CD4-positive, alpha-beta T cell (primary cell): ENCODE results near the gene DGKA. TPM values are rescaled to one million over a fixed set of nuclear protein-coding genes. Genes with fewer than 3 reads are reported as not detected.
"Not testable (repeated sequence)": the region's sequence is repeated elsewhere in the genome, so short reads cannot be mapped to it uniquely, and the experiment has no call there.

Source experiments
- ATAC-seq: fragments of 200-7000 bp; cut with Tn5 transposase; one replicate; pipeline ENCODE4 v1.10.0; 2022; ENCODE audit warnings: mild to moderate bottlenecking; ENCODE audit not compliant: poor library complexity
- CTCF ChIA-PET: fragments of 350-600 bp; sonication (Branson Sonifier 250); formaldehyde crosslinking; loops from one replicate; lab custom pipeline; 2021; ENCODE audit warnings: antibody characterized with exemption, inconsistent platforms; lab: Charles Lee
- POLR2A ChIA-PET: fragments of 350-600 bp; sonication (Branson Sonifier 250); formaldehyde crosslinking; loops from one replicate; lab custom pipeline; 2021; ENCODE audit warnings: antibody characterized with exemption, inconsistent platforms; lab: Charles Lee
- DNase-seq, 14 experiments: peaks; one replicate each; pipeline ENCODE4 v3.0.0-alpha.2; 2013 to 2020; ENCODE audit warnings: mixed read lengths in 2 of 14
- H3K27ac ChIP-seq, 2 donors: one replicate each; pipeline versions ENCODE4 v1.5.1 to v1.7.0; 2013; ENCODE audit warnings: low read length in 2 of 2, low read depth in 1 of 2, mild to moderate bottlenecking in 1 of 2
- H3K27me3 ChIP-seq, 2 experiments: 1 replicate in 1 of 2; 2 replicates in 1 of 2; pipeline versions ENCODE4 v1.6.1 to v1.7.0; 2013; ENCODE audit warnings: low read length in 2 of 2, control low read depth in 1 of 2, mild to moderate bottlenecking in 1 of 2, moderate library complexity in 1 of 2; ENCODE audit not compliant: insufficient read depth in 2 of 2, control insufficient read depth in 1 of 2
- H3K36me3 ChIP-seq: one replicate; pipeline ENCODE4 v1.6.1; 2013; ENCODE audit warnings: low read length, control low read depth; ENCODE audit not compliant: insufficient read depth
- H3K4me1 ChIP-seq: one replicate; pipeline ENCODE4 v1.6.1; 2013; ENCODE audit warnings: low read length, control low read depth; ENCODE audit not compliant: insufficient read depth
- H3K4me3 ChIP-seq: one replicate; pipeline ENCODE4 v1.5.1; 2013; ENCODE audit warnings: mild to moderate bottlenecking, low read length, moderate library complexity
- H3K9me3 ChIP-seq, 2 experiments: 1 replicate in 1 of 2; 2 replicates in 1 of 2; pipeline versions ENCODE4 v1.6.1 to v1.7.0; 2013; ENCODE audit warnings: low read length in 2 of 2, mild to moderate bottlenecking in 2 of 2, control low read depth in 1 of 2, moderate library complexity in 1 of 2; ENCODE audit not compliant: control insufficient read depth in 1 of 2, insufficient read depth in 1 of 2
- H3K27ac Mint-ChIP-seq: one replicate; pipeline ENCODE4 v1.8.0; 2020; ENCODE audit warnings: mixed read lengths
- H3K27me3 Mint-ChIP-seq: one replicate; pipeline ENCODE4 v1.8.0; 2021; ENCODE audit warnings: mixed read lengths
- H3K36me3 Mint-ChIP-seq: one replicate; pipeline ENCODE4 v1.8.0; 2021; ENCODE audit warnings: low read depth, mixed read lengths
- H3K4me1 Mint-ChIP-seq: one replicate; pipeline ENCODE4 v1.8.0; 2021; ENCODE audit warnings: low read depth, mixed read lengths
- H3K4me3 Mint-ChIP-seq: one replicate; pipeline ENCODE4 v1.8.0; 2020; ENCODE audit warnings: mild to moderate bottlenecking, mixed read lengths
- H3K9me3 Mint-ChIP-seq: one replicate; pipeline ENCODE4 v1.8.0; 2020; ENCODE audit warnings: mixed read lengths
- CTCF ChIP-seq: fragments of 200-600 bp; IDR thresholded peaks from one replicate; pipeline ENCODE4 v1.8.0; 2022; ENCODE audit warnings: antibody characterized with exemption, mild to moderate bottlenecking
- intact Hi-C, 2 experiments: fragments of 100-400 bp; cut with DNase I in 1 of 2; cut with micrococcal nuclease in 1 of 2; formaldehyde crosslinking; loops; one replicate each; pipeline versions ENCODE4 v1.15.1 to v1.9.0; 2023 to 2025; cut with DNase I, micrococcal nuclease
- total RNA-seq, 174 experiments: library from RNA in 2 of 174; stranded (reverse) in 2 of 174; gene quantifications; one replicate each; pipeline ENCODE4 v1.2.3 and lab custom pipeline; 2021 to 2026

Gene DGKA
- total RNA-seq, 2 experiments from 2014 or later = 799 to 818 TPM

DNA sequence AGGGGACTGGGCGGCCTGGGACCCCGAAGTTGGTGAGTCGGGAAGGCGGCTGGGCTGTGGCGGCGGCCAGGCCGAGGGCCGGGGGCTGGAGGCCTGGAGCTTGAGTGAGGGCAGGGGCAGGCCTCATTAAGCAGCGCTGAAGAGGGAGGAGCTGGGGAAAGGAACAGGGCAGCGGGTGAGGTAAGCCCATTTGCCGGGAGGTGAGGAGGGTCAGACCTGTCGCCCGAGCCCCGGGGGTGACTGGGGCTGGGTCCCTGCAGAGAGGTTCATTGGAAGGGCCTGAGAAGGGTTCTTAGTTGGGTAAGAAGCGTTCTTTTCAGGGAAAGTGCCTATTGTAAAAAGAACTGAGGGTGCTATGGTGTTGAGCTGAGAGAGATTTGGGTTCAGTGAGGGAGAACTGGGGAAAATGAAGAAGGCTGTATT, 43.4 kb downstream of the DGKA start:
- no peak overlapping the region for H3K4me3 Mint-ChIP-seq
- no peak for TF ChIP-seq CTCF
- ATAC-seq = no peak
- no peaks in the 10 kb centered on the region for H3K27me3 Mint-ChIP-seq
- H3K36me3 Mint-ChIP-seq = peaks cover 19% of the 10 kb centered on the region
- H3K4me1 Mint-ChIP-seq = peaks cover 23% of the 10 kb centered on the region
- no peaks in the 10 kb centered on the region for H3K9me3 ChIP-seq
- H3K9me3 Mint-ChIP-seq = no peaks in the 10 kb centered on the region
- CTCF ChIA-PET = interaction anchor here (0.8 to 2.9 kb wide), 10 partner anchors 22 to 662 kb away, joined by 3 to 18 read pairs (median 4); partner anchors contain the start of genes ORMDL2, PYM1, SARNP and SMARCC2
- H3K4me3 ChIP-seq = peak overlapping the region; percentile 74
- H3K27me3 ChIP-seq = no peaks in the 10 kb centered on the region
- peak in 8 of 14 experiments; percentile 19 to 67 (median 38) for DNase-seq
- H3K27ac Mint-ChIP-seq = no peak overlapping the region
- POLR2A ChIA-PET = interaction anchor here (0.6 to 2.9 kb wide), 63 partner anchors 8 to 1694 kb away, joined by 3 to 80 read pairs (median 5); partner anchors contain the start of genes BLOC1S1, CBX5, CNPY2 and COQ10A
- H3K4me1 ChIP-seq = peaks cover 26% of the 10 kb centered on the region
- intact Hi-C loops = loop anchor here in 1 of 2 experiments (2.0 kb wide), 1 partner anchor 44 kb away; the partner anchor contains the start of gene DGKA
- peak overlapping the region; percentile 62 to 86 for H3K27ac ChIP-seq
- H3K36me3 ChIP-seq = peaks cover 18% of the 10 kb centered on the region

DNA sequence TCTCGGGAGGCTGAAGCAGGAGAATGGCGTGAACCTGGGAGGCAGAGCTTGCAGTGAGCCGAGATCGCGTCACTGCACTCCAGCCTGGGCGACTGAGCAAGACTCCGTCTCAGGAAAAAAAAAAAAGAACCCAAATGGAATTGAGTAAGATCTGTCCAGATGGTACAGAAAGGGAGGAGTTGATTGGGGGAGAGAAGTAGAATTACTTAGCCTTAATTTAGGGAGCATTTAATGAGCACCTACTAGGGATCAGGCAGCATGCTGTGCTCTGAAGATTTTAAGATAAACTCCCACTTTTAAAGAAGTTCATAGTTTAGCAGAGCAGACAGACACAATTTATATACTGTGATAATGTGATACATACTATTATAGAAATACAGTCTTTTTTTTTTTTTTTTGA, 47.4 kb downstream of the DGKA start:
- Histone ChIP-seq H3K4me1 (peaks cover 20% of the 10 kb centered on the region), H3K36me3 (peaks cover 39% of the 10 kb centered on the region), H3K27me3 (no peaks in the 10 kb centered on the region), H3K4me3 (no peak overlapping the region), H3K9me3 (no peaks in the 10 kb centered on the region), H3K27ac (no peak overlapping the region)
- ATAC-seq = no peak
- H3K36me3 Mint-ChIP-seq = peaks cover 44% of the 10 kb centered on the region
- DNase-seq = no peak
- peak overlapping the region; percentile 30 for H3K27ac Mint-ChIP-seq
- intact Hi-C loops = no loop called here
- ChIA-PET CTCF (no interaction called here), POLR2A (no interaction called here)
- H3K27me3 Mint-ChIP-seq = no peaks in the 10 kb centered on the region
- no peak for TF ChIP-seq CTCF
- H3K4me3 Mint-ChIP-seq = no peak overlapping the region
- peaks cover 39% of the 10 kb centered on the region for H3K4me1 Mint-ChIP-seq
- H3K9me3 Mint-ChIP-seq = no peaks in the 10 kb centered on the region

DNA sequence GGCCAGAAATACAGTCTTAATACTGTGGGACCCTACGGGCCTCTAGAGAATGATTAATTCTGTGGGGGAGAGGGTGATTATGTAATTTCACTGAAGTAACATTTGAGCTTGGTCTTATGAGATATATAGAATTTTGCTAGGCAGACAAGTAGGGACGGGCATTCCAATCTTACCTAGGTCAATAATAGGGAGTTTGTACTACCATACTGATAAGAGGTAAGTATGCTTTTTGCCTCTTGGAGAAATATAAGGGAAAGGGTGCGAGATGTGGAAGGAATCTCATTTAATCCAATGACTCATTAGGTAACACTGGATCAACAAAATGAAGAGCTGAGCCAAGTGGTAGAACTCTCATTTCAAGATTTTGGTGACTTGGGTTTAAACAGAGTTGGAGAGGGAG, 48.1 kb downstream of the DGKA start:
- no peak for TF ChIP-seq CTCF
- H3K9me3 ChIP-seq = no peaks in the 10 kb centered on the region
- ChIA-PET CTCF (no interaction called here), POLR2A (interaction anchor here (0.6 kb wide), 1 partner anchor 31 kb away, joined by 3 read pairs; no protein-coding TSS in a partner anchor)
- H3K27ac ChIP-seq = no peak overlapping the region
- DNase-seq (no peak), ATAC-seq (no peak)
- intact Hi-C loops = no loop called here
- H3K4me3 ChIP-seq = no peak overlapping the region
- Mint-ChIP-seq H3K4me3 (no peak overlapping the region), H3K27me3 (no peaks in the 10 kb centered on the region), H3K27ac (no peak overlapping the region), H3K9me3 (no peaks in the 10 kb centered on the region), H3K4me1 (peaks cover 39% of the 10 kb centered on the region), H3K36me3 (peaks cover 49% of the 10 kb centered on the region)
- peaks cover 20% of the 10 kb centered on the region for H3K4me1 ChIP-seq
- peaks cover 46% of the 10 kb centered on the region for H3K36me3 ChIP-seq
- no peaks in the 10 kb centered on the region for H3K27me3 ChIP-seq

DNA sequence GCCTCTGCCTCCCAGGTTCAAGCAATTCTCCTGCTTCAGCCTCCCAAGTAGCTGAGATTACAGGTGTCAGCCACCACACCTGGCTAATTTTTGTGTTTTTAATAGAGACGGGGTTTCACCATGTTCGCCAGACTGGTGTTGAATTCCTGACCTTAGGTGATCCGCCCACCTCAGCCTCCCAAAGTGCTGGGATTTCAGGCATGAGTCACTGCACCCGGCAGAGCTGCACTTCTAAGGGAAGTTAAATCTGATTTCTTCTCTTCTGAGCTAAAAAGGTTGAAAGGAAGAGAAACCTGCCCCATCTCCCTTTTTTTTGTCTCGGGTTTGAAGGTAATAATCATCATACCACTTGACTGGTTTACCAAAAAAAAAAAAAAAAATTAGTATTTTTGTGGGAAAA, 50.9 kb downstream of the DGKA start:
- CTCF ChIA-PET = interaction anchor here (4.7 kb wide), 1 partner anchor 14 kb away, joined by 20 read pairs; no protein-coding TSS in a partner anchor
- H3K9me3 Mint-ChIP-seq, H3K27me3 ChIP-seq, DNase-seq, H3K27me3 Mint-ChIP-seq, ATAC-seq, H3K27ac ChIP-seq, intact Hi-C loops, H3K4me3 Mint-ChIP-seq, H3K27ac Mint-ChIP-seq, H3K4me1 ChIP-seq, H3K4me3 ChIP-seq, H3K9me3 ChIP-seq: not testable (repeated sequence)
- H3K36me3 ChIP-seq = peaks cover 52% of the 10 kb centered on the region
- peaks cover 64% of the 10 kb centered on the region for H3K36me3 Mint-ChIP-seq
- H3K4me1 Mint-ChIP-seq = peaks cover 30% of the 10 kb centered on the region
- POLR2A ChIA-PET = interaction anchor here (0.7 to 1.7 kb wide), 3 partner anchors 8 to 59 kb away, joined by 3 to 10 read pairs (median 4); partner anchors contain the start of gene RAB5B
